ENCODE results near the gene SKI. TPM values are rescaled to one million over a fixed set of nuclear protein-coding genes. Genes with fewer than 3 reads are reported as not detected.

The SKI gene
- total and polyA plus RNA-seq, 2 experiments from 2014 or later, result 9.3 to 66.8 TPM

DNA sequence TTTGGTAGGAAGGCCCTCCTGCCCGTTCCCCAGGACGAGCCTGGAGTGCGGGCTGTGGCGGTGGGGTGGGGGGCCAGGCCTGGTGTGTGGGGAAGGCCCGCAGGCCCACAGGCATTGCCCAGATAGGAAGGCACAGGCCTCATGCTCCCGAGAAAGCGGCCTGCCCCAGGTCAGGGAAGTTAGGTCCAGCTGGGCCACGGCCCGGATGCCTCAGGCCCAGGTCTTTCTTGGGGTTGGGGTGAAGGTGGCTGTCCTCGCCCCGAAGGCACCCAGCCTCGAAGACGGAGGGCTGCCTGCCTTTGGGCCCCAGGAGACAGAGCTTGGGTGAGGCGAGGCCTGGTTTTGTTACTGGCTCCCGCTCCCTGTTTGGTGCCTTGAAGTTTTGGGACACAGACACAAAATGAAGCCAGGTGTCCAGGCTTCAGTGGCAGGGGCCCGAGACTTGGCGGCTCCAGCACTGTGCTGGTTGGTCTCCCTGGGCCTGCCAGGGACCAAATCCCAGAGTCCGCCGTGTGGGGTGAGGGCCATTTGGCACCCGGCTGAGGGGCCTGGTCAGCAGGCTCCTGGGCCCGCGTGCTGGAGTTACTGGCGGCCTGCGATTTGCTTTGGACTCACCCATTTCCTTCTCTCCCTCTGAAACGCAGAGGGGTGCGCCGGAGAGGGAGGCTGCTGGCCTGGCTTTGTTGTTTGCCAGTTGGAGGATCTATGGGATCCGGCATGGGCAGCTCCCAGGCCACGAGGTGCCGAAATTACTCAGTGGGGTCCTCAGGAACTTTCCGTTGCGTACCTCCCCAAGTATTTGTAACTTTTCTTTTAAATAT is 2.0 kb downstream of the SKI start:
- Histone ChIP-seq H3K36me3 (ENCODE audit: insufficient read depth) (no peaks in the 10 kb centered on the region), H3K4me1 (ENCODE audit: insufficient read depth) (peaks cover 39% of the 10 kb centered on the region; the same call in 1 of the 2 replicates), H3K27ac (ENCODE audit: low read depth) (no peak overlapping the region), H3K27me3 (ENCODE audit: insufficient read depth) (no peaks in the 10 kb centered on the region), H2AFZ (no peak overlapping the region), H3K4me3 (peak overlapping the region; percentile 85), H3K4me2 (peak overlapping the region; percentile 99), H3F3A (replicated peaks; ENCODE audit: low read depth) (peaks cover 13% of the 10 kb centered on the region; the same call in 1 of the 2 replicates), H4K20me1 (replicated peaks; ENCODE audit: insufficient read depth) (peaks cover 45% of the 10 kb centered on the region), H3K9me2 (ENCODE audit: insufficient read depth) (no peaks in the 10 kb centered on the region), H3K79me2 (replicated peaks; ENCODE audit: insufficient read depth) (peaks cover 63% of the 10 kb centered on the region)
- Mint-ChIP-seq H3K27me3 (ENCODE audit: insufficient read depth, low read depth, poor library complexity) (peaks cover 18% of the 10 kb centered on the region), H3K4me1 (peaks cover 42% of the 10 kb centered on the region), H3K27ac (no peak overlapping the region), H3K36me3 (ENCODE audit: low read depth) (peaks cover 10% of the 10 kb centered on the region), H3K4me3 (peak overlapping the region; percentile 97), H3K9me3 (no peaks in the 10 kb centered on the region; the same call in 2 of the 3 replicates)
- DNase-seq (ENCODE audit: low spot score) (peak; percentile 50), ATAC-seq (no peak; the same call in 2 of the 3 replicates)
- TF ChIP-seq POLR2AphosphoS5 (IDR thresholded peaks at IDR 0.05; ENCODE audit: low read depth) (no peak), ETS1 (IDR thresholded peaks at IDR 0.05) (no peak), CREB1 (CRISPR knock-in tag; IDR thresholded peaks at IDR 0.05; ENCODE audit: low read depth) (no peak), JUNB (IDR thresholded peaks at IDR 0.05; ENCODE audit: unreplicated experiment) (no peak)
- TF ChIP-seq, protein P1, sequence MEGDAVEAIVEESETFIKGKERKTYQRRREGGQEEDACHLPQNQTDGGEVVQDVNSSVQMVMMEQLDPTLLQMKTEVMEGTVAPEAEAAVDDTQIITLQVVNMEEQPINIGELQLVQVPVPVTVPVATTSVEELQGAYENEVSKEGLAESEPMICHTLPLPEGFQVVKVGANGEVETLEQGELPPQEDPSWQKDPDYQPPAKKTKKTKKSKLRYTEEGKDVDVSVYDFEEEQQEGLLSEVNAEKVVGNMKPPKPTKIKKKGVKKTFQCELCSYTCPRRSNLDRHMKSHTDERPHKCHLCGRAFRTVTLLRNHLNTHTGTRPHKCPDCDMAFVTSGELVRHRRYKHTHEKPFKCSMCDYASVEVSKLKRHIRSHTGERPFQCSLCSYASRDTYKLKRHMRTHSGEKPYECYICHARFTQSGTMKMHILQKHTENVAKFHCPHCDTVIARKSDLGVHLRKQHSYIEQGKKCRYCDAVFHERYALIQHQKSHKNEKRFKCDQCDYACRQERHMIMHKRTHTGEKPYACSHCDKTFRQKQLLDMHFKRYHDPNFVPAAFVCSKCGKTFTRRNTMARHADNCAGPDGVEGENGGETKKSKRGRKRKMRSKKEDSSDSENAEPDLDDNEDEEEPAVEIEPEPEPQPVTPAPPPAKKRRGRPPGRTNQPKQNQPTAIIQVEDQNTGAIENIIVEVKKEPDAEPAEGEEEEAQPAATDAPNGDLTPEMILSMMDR (conservative IDR thresholded peaks at IDR 0.05; ENCODE audit: low read depth in 2 of 2), result no peak
- TF ChIP-seq, protein P2, sequence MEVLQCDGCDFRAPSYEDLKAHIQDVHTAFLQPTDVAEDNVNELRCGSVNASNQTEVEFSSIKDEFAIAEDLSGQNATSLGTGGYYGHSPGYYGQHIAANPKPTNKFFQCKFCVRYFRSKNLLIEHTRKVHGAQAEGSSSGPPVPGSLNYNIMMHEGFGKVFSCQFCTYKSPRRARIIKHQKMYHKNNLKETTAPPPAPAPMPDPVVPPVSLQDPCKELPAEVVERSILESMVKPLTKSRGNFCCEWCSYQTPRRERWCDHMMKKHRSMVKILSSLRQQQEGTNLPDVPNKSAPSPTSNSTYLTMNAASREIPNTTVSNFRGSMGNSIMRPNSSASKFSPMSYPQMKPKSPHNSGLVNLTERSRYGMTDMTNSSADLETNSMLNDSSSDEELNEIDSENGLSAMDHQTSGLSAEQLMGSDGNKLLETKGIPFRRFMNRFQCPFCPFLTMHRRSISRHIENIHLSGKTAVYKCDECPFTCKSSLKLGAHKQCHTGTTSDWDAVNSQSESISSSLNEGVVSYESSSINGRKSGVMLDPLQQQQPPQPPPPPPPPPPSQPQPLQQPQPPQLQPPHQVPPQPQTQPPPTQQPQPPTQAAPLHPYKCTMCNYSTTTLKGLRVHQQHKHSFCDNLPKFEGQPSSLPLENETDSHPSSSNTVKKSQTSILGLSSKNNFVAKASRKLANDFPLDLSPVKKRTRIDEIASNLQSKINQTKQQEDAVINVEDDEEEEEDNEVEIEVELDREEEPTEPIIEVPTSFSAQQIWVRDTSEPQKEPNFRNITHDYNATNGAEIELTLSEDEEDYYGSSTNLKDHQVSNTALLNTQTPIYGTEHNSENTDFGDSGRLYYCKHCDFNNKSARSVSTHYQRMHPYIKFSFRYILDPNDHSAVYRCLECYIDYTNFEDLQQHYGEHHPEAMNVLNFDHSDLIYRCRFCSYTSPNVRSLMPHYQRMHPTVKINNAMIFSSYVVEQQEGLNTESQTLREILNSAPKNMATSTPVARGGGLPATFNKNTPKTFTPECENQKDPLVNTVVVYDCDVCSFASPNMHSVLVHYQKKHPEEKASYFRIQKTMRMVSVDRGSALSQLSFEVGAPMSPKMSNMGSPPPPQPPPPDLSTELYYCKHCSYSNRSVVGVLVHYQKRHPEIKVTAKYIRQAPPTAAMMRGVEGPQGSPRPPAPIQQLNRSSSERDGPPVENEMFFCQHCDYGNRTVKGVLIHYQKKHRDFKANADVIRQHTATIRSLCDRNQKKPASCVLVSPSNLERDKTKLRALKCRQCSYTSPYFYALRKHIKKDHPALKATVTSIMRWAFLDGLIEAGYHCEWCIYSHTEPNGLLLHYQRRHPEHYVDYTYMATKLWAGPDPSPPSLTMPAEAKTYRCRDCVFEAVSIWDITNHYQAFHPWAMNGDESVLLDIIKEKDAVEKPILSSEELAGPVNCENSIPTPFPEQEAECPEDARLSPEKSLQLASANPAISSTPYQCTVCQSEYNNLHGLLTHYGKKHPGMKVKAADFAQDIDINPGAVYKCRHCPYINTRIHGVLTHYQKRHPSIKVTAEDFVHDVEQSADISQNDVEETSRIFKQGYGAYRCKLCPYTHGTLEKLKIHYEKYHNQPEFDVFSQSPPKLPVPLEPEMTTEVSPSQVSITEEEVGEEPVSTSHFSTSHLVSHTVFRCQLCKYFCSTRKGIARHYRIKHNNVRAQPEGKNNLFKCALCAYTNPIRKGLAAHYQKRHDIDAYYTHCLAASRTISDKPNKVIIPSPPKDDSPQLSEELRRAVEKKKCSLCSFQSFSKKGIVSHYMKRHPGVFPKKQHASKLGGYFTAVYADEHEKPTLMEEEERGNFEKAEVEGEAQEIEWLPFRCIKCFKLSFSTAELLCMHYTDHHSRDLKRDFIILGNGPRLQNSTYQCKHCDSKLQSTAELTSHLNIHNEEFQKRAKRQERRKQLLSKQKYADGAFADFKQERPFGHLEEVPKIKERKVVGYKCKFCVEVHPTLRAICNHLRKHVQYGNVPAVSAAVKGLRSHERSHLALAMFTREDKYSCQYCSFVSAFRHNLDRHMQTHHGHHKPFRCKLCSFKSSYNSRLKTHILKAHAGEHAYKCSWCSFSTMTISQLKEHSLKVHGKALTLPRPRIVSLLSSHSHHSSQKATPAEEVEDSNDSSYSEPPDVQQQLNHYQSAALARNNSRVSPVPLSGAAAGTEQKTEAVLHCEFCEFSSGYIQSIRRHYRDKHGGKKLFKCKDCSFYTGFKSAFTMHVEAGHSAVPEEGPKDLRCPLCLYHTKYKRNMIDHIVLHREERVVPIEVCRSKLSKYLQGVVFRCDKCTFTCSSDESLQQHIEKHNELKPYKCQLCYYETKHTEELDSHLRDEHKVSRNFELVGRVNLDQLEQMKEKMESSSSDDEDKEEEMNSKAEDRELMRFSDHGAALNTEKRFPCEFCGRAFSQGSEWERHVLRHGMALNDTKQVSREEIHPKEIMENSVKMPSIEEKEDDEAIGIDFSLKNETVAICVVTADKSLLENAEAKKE (CRISPR knock-in tag; IDR thresholded peaks at IDR 0.05), result no peak

Measured in GM23338 (cell line).